HCT116 (cell line): Measurements from ENCODE around the gene KRTAP12-4.

Experiments
- CTCF ChIP-seq, 3 experiments: fragments of 200-600 bp in 1 of 3; sonication (generic) in 1 of 3; IDR thresholded peaks in 2 of 3; conservative IDR thresholded peaks in 1 of 3; 2 replicates each; pipeline ENCODE4 v1.5.1; 2012 to 2017; ENCODE audit warnings: low read depth in 2 of 3, low read length in 2 of 3, antibody characterized with exemption in 1 of 3, borderline replicate concordance in 1 of 3, control low read depth in 1 of 3, mild to moderate bottlenecking in 1 of 3, mixed read lengths in 1 of 3, mixed run types in 1 of 3, moderate library complexity in 1 of 3; ENCODE audit not compliant: insufficient read depth in 1 of 3
- ELF1 ChIP-seq: IDR thresholded peaks from 2 replicates; pipeline ENCODE4 v1.6.1; 2012; ENCODE audit warnings: low read depth, borderline replicate concordance
- EZH2 ChIP-seq: fragments of 200-600 bp; sonication (generic); IDR thresholded peaks from 2 replicates; pipeline ENCODE4 v1.6.1; 2017; ENCODE audit warnings: antibody characterized with exemption, mixed run types
- EZH2phosphoT487 ChIP-seq: fragments of 200-600 bp; IDR thresholded peaks from 2 replicates; pipeline ENCODE4 v1.6.1; 2018; ENCODE audit warnings: antibody characterized with exemption, borderline replicate concordance
- POLR2A ChIP-seq: IDR thresholded peaks from 2 replicates; pipeline ENCODE4 v1.7.0; 2011; ENCODE audit warnings: borderline replicate concordance; ENCODE audit not compliant: insufficient read depth, insufficient read length; ENCODE audit errors: extremely low read depth
- POLR2AphosphoS5 ChIP-seq: IDR thresholded peaks from 2 replicates; pipeline ENCODE4 v1.6.1; 2011; ENCODE audit warnings: mild to moderate bottlenecking, low read depth, low read length, moderate library complexity
- RAD21 ChIP-seq: IDR thresholded peaks from 2 replicates; pipeline ENCODE4 v1.6.1; 2012; ENCODE audit warnings: low read depth, mild to moderate bottlenecking
- SP1 ChIP-seq: IDR thresholded peaks from 2 replicates; pipeline ENCODE4 v1.6.1; 2012; ENCODE audit warnings: low read depth
- YY1 ChIP-seq: IDR thresholded peaks from 2 replicates; pipeline ENCODE4 v1.6.1; 2011; ENCODE audit warnings: low read length, low read depth, moderate library complexity, mild to moderate bottlenecking; ENCODE audit not compliant: insufficient replicate concordance; ENCODE audit errors: extremely low read depth

- no peak for TF ChIP-seq CTCF (IDR thresholded peaks at IDR 0.05 in 2 of 3, conservative IDR thresholded peaks at IDR 0.05 in 1 of 3; ENCODE audit: borderline replicate concordance in 1 of 3, insufficient read depth in 1 of 3, low read depth in 2 of 3, low read length in 2 of 3)
- TF ChIP-seq POLR2A = no peak
- no peak for TF ChIP-seq EZH2phosphoT487
- no peak for TF ChIP-seq POLR2AphosphoS5
- no peak for TF ChIP-seq EZH2
- no peak for TF ChIP-seq YY1
- no peak for TF ChIP-seq RAD21
- TF ChIP-seq SP1 = no peak
- TF ChIP-seq ELF1 = no peak
Measured at GRCh38 chr21:44703731-44704635, 49.5 kb upstream of the KRTAP12-4 start.
